Subcutaneous abdominal adipose tissue (tissue), 5 donors: Measurements from ENCODE around the gene SAFB2.
A peak's percentile ranks its signal among the peaks of the same experiment; 100 is the strongest.

Experiments
- H3K27ac ChIP-seq: one replicate; pipeline ENCODE4 v1.7.0; 2013; ENCODE audit warnings: low read depth, mild to moderate bottlenecking, inconsistent platforms, low read length, moderate library complexity
- H3K27me3 ChIP-seq, 5 donors: one replicate each; pipeline ENCODE4 v1.7.0; 2013; ENCODE audit warnings: low read length in 5 of 5, inconsistent platforms in 1 of 5; ENCODE audit not compliant: control insufficient read depth in 5 of 5, insufficient read depth in 4 of 5
- H3K36me3 ChIP-seq, 5 donors: one replicate each; pipeline ENCODE4 v1.7.0; 2013; ENCODE audit warnings: low read length in 5 of 5; ENCODE audit not compliant: control insufficient read depth in 5 of 5, insufficient read depth in 5 of 5
- H3K4me1 ChIP-seq, 5 donors: one replicate each; pipeline ENCODE4 v1.7.0; 2013; ENCODE audit warnings: low read length in 5 of 5, mild to moderate bottlenecking in 3 of 5, moderate library complexity in 1 of 5; ENCODE audit not compliant: control insufficient read depth in 5 of 5, insufficient read depth in 5 of 5
- H3K4me3 ChIP-seq, 5 donors: one replicate each; pipeline ENCODE4 v1.7.0; 2013; ENCODE audit warnings: low read length in 5 of 5, low read depth in 1 of 5
- H3K9ac ChIP-seq, 5 donors: one replicate each; pipeline ENCODE4 v1.7.0; 2013; ENCODE audit warnings: low read length in 5 of 5, mild to moderate bottlenecking in 4 of 5, moderate library complexity in 3 of 5
- H3K9me3 ChIP-seq, 5 donors: one replicate each; pipeline ENCODE4 v1.7.0; 2013; ENCODE audit warnings: low read length in 5 of 5; ENCODE audit not compliant: control insufficient read depth in 5 of 5
- donor health status: healthy.
- donor health status: healthy.
- donor health status: healthy.
- donor health status: healthy.
- donor health status: healthy.

The SAFB2 gene

DNA sequence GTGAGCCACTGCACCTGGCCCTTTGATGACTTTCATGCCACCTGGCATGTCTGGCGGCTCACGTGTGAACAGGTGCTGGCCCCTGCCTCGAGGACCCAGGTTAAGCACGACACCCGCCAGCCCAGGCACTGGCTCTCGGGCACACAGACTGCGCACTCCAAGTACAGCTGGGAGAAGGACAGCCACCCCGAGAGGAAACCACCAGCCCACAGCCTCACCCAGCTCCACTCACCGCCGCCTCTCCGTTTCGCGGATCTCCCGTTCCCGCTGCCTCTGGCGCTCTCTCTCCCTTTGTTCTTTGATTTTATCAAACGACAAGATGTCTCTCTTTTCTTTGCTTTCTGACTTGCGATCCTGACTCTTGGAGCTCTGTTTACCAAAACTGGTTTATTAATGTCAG is 27.4 kb downstream of the SAFB2 start:
- peaks cover 0 to 11% (median 6%) of the 10 kb centered on the region in 5 donors for H3K4me1 ChIP-seq
- no peaks in the 10 kb centered on the region for H3K27me3 ChIP-seq
- no peak overlapping the region for H3K27ac ChIP-seq
- no peak overlapping the region for H3K9ac ChIP-seq
- peaks cover 7 to 98% (median 97%) of the 10 kb centered on the region in 5 donors for H3K36me3 ChIP-seq
- H3K9me3 ChIP-seq, result no peaks in the 10 kb centered on the region
- no peak overlapping the region for H3K4me3 ChIP-seq

GRCh38 chr19:5594521-5594950 is 28.0 kb downstream of the SAFB2 start:
- H3K27ac ChIP-seq, result no peak overlapping the region
- H3K9me3 ChIP-seq, result no peaks in the 10 kb centered on the region
- H3K27me3 ChIP-seq, result no peaks in the 10 kb centered on the region
- peaks cover 4 to 98% (median 97%) of the 10 kb centered on the region in 5 donors for H3K36me3 ChIP-seq
- no peak overlapping the region for H3K4me3 ChIP-seq
- no peak overlapping the region for H3K9ac ChIP-seq
- peaks cover 0 to 11% (median 6%) of the 10 kb centered on the region in 5 donors for H3K4me1 ChIP-seq

- Histone ChIP-seq H3K4me1 (peaks cover 0 to 11% (median 6%) of the 10 kb centered on the region in 5 donors), H3K9me3 (no peaks in the 10 kb centered on the region), H3K27ac (no peak overlapping the region), H3K27me3 (no peaks in the 10 kb centered on the region), H3K36me3 (peaks cover 0 to 98% (median 97%) of the 10 kb centered on the region in 5 donors), H3K9ac (no peak overlapping the region), H3K4me3 (no peak overlapping the region)
Measured at GRCh38 chr19:5593343-5594255, 29.0 kb downstream of the SAFB2 start.

GRCh38 chr19:5592531-5593342 is 29.8 kb downstream of the SAFB2 start:
- Histone ChIP-seq H3K27ac (no peak overlapping the region), H3K9me3 (no peaks in the 10 kb centered on the region), H3K4me1 (peaks cover 0 to 15% (median 6%) of the 10 kb centered on the region in 5 donors), H3K27me3 (no peaks in the 10 kb centered on the region), H3K9ac (no peak overlapping the region), H3K4me3 (no peak overlapping the region), H3K36me3 (peaks cover 0 to 98% (median 97%) of the 10 kb centered on the region in 5 donors)

- H3K4me3 ChIP-seq, result no peak overlapping the region
- H3K36me3 ChIP-seq, result peaks cover 0 to 98% (median 96%) of the 10 kb centered on the region in 5 donors
- H3K9me3 ChIP-seq, result no peaks in the 10 kb centered on the region
Measured at GRCh38 chr19:5591476-5591875, 31.1 kb downstream of the SAFB2 start.

DNA sequence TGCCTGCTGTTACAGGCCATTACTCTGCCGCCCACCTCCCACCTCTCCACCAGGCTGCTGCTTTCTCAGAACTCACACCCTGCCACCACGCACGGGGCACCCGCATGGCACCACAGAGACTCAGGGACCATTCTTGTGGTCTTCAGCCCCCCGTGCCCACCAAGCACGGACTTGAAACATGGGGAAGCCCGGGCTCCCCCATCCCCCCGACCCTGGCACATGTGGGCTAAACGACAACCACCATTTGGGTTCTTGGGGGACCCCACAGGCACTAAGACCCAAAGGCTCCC is 31.8 kb downstream of the SAFB2 start:
- Histone ChIP-seq H3K9ac (no peak overlapping the region), H3K36me3 (peaks cover 0 to 98% (median 96%) of the 10 kb centered on the region in 5 donors), H3K4me3 (no peak overlapping the region), H3K27ac (no peak overlapping the region), H3K27me3 (no peaks in the 10 kb centered on the region), H3K4me1 (peaks cover 0 to 22% (median 14%) of the 10 kb centered on the region in 5 donors), H3K9me3 (no peaks in the 10 kb centered on the region)

More at GRCh38 chr19:5591476-5591875, 31.1 kb downstream of the SAFB2 start:
- H3K27ac ChIP-seq, result no peak overlapping the region
- H3K9ac ChIP-seq, result no peak overlapping the region
- peaks cover 0 to 16% (median 8%) of the 10 kb centered on the region in 5 donors for H3K4me1 ChIP-seq
- no peaks in the 10 kb centered on the region for H3K27me3 ChIP-seq

GRCh38 chr19:5590151-5590864 is 32.3 kb downstream of the SAFB2 start:
- peaks cover 0 to 98% (median 92%) of the 10 kb centered on the region in 5 donors for H3K36me3 ChIP-seq
- no peak overlapping the region for H3K4me3 ChIP-seq
- H3K27me3 ChIP-seq, result no peaks in the 10 kb centered on the region
- no peak overlapping the region for H3K27ac ChIP-seq
- no peaks in the 10 kb centered on the region for H3K9me3 ChIP-seq
- peaks cover 0 to 27% (median 18%) of the 10 kb centered on the region in 5 donors for H3K4me1 ChIP-seq
- no peak overlapping the region for H3K9ac ChIP-seq

DNA sequence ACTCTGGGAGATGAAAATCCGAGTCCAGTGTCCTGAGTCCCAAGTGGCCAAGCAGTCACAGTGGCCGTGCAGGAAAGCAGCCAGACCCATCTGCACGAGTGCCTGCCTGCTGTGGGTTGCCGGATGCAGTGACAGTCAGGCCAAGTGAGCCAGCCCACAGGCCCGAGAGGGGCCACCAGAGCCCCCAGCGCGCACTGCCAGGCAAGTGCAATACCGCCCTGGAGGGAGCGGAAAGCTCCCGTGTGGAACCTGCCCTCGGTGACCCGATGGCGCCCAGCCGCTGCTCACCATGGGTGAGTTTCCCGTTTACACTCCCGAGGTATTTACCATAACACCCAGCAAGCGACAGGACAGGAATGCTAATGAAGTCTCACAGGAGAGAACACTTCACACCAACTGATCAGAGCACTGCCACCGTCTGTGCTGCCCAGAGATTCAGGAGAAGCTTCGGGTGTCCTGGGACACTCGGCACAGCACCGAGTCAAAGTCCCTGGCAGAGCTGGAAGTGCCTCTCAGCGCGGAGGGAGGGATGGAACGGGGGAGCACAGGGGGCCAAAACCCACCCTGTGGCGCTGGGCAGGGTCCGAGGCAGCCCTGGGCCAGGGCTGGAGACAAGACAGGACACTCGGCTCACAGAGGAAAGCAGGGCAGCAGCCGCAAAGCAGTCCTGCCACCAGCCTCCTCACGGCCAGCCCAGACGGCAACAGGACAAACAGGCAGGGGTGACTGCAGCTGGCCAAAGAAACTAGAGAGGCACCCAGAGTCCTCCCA is 33.5 kb downstream of the SAFB2 start:
- Histone ChIP-seq H3K4me3 (no peak overlapping the region), H3K9ac (no peak overlapping the region), H3K27me3 (no peaks in the 10 kb centered on the region), H3K4me1 (peaks cover 0 to 30% (median 18%) of the 10 kb centered on the region in 5 donors), H3K36me3 (peaks cover 0 to 93% (median 81%) of the 10 kb centered on the region in 5 donors), H3K27ac (no peak overlapping the region), H3K9me3 (no peaks in the 10 kb centered on the region)

- H3K27ac ChIP-seq, result no peak overlapping the region
- peaks cover 0 to 87% (median 74%) of the 10 kb centered on the region in 5 donors for H3K36me3 ChIP-seq
- no peaks in the 10 kb centered on the region for H3K9me3 ChIP-seq
- H3K4me1 ChIP-seq, result peaks cover 0 to 31% (median 21%) of the 10 kb centered on the region in 5 donors
- no peak overlapping the region for H3K4me3 ChIP-seq
- H3K9ac ChIP-seq, result peak overlapping the region in 1 of 5 donors; percentile 60
- no peaks in the 10 kb centered on the region for H3K27me3 ChIP-seq
Measured at GRCh38 chr19:5588441-5588840, 34.1 kb downstream of the SAFB2 start.
